ENCODE results near the gene NCAM1. TPM values are rescaled to one million over a fixed set of nuclear protein-coding genes. Genes with fewer than 3 reads are reported as not detected.

Gene NCAM1
- total RNA-seq, 1 donor from 2014 or later: 3.3 TPM

- Histone ChIP-seq H3K4me1 (no peaks in the 10 kb centered on the region), H3K36me3 (peaks cover 20 to 42% of the 10 kb centered on the region in 2 donors), H3K27me3 (no peaks in the 10 kb centered on the region), H3K9me3 (no peaks in the 10 kb centered on the region), H3K4me3 (no peak overlapping the region), H3K27ac (no peak overlapping the region)
- DNase-seq (ENCODE audit: low spot score in 2 of 2): no peak
- TF ChIP-seq, protein P1, sequence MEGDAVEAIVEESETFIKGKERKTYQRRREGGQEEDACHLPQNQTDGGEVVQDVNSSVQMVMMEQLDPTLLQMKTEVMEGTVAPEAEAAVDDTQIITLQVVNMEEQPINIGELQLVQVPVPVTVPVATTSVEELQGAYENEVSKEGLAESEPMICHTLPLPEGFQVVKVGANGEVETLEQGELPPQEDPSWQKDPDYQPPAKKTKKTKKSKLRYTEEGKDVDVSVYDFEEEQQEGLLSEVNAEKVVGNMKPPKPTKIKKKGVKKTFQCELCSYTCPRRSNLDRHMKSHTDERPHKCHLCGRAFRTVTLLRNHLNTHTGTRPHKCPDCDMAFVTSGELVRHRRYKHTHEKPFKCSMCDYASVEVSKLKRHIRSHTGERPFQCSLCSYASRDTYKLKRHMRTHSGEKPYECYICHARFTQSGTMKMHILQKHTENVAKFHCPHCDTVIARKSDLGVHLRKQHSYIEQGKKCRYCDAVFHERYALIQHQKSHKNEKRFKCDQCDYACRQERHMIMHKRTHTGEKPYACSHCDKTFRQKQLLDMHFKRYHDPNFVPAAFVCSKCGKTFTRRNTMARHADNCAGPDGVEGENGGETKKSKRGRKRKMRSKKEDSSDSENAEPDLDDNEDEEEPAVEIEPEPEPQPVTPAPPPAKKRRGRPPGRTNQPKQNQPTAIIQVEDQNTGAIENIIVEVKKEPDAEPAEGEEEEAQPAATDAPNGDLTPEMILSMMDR (IDR thresholded peaks at IDR 0.05): no peak
- intact Hi-C loops (cut with DNase I): no loop called here
These were observed 360.9 kb downstream of the NCAM1 start for GRCh38 chr11:113322158-113322557.

DNA sequence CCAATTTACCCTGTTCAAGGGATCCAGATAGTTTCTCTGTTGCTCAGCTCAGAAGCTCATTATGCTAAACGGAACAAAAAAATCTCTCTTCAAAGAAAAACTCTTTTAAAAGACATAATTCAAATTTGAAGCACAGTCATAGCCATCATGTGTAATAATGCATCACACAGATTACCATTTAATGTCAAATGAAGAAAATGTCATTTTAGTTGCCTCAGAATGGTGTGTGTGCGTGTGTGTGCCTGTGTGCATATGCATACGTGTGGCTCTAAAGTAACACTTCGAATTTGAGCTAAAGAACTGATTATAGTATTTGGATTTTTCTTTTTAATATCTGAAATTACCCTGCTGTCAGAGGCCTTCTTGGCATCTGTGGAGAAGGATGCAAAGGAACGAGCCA, 363.0 kb downstream of the NCAM1 start:
- H3K4me3 ChIP-seq: no peak overlapping the region
- no peaks in the 10 kb centered on the region for H3K27me3 ChIP-seq
- no peaks in the 10 kb centered on the region for H3K4me1 ChIP-seq
- H3K9me3 ChIP-seq: no peaks in the 10 kb centered on the region
- intact Hi-C loops (cut with DNase I): no loop called here
- TF ChIP-seq, protein P1 (IDR thresholded peaks at IDR 0.05): no peak
- no peak for DNase-seq (ENCODE audit: low spot score in 2 of 2)
- no peak overlapping the region for H3K27ac ChIP-seq
- H3K36me3 ChIP-seq: peaks cover 18 to 53% of the 10 kb centered on the region in 2 donors

Data from ascending aorta (tissue), 2 donors.